ENCODE measurements around the gene NCR3LG1. TPM values are rescaled to one million over a fixed set of nuclear protein-coding genes. Genes with fewer than 3 reads are reported as not detected.

The NCR3LG1 gene
- total RNA-seq, 1 experiment from 2014 or later, result 14.8 TPM

GRCh38 chr11:17394743-17395390 is 43.3 kb downstream of the NCR3LG1 start:
- H3K4me1 Mint-ChIP-seq (ENCODE audit: low read depth, unreplicated experiment), result no peaks in the 10 kb centered on the region
- no peak overlapping the region for H3K27ac Mint-ChIP-seq (ENCODE audit: unreplicated experiment)
- BruUV-seq (replicated peaks), result no TSS peak
- no peak overlapping the region for H3K4me3 Mint-ChIP-seq (ENCODE audit: unreplicated experiment)
- peaks cover 2% of the 10 kb centered on the region; the same call in 1 of the 2 replicates for H3K4me1 ChIP-seq
- no peaks in the 10 kb centered on the region for H3K9me3 Mint-ChIP-seq (ENCODE audit: unreplicated experiment)
- ChIA-PET POLR2A (no interaction called here), CTCF (no interaction called here)
- H3K36me3 Mint-ChIP-seq (ENCODE audit: insufficient read depth, unreplicated experiment), result peaks cover 4% of the 10 kb centered on the region
- DNase-seq, result no peak
- intact Hi-C loops (cut with micrococcal nuclease; ENCODE audit: unreplicated experiment), result no loop called here
- no peaks in the 10 kb centered on the region for H3K36me3 ChIP-seq (ENCODE audit: control insufficient read depth, insufficient read depth, low read length)
- no peak for TF ChIP-seq CTCF (IDR thresholded peaks at IDR 0.05; ENCODE audit: insufficient read depth in 1 of 2, low read depth in 1 of 2, low read length in 1 of 2, severe bottlenecking in 1 of 2, unreplicated experiment in 1 of 2)
- no peaks in the 10 kb centered on the region; the same call in 1 of the 2 replicates for H3K27me3 ChIP-seq (replicated peaks; ENCODE audit: control insufficient read depth, insufficient read depth, low read length)
- peaks cover 10% of the 10 kb centered on the region for H3K27me3 Mint-ChIP-seq (ENCODE audit: insufficient read depth, unreplicated experiment)
- no peaks in the 10 kb centered on the region for H3K9me3 ChIP-seq
- no peak overlapping the region for H3K4me3 ChIP-seq (ENCODE audit: low read depth, low read length)

- no peak for DNase-seq
- intact Hi-C loops (cut with micrococcal nuclease; ENCODE audit: unreplicated experiment), result no loop called here
- no peaks in the 10 kb centered on the region; the same call in 1 of the 2 replicates for H3K27me3 ChIP-seq (replicated peaks; ENCODE audit: control insufficient read depth, insufficient read depth, low read length)
Measured at GRCh38 chr11:17395554-17395961, 44.0 kb downstream of the NCR3LG1 start.

GRCh38 chr11:17395978-17396377 is 44.4 kb downstream of the NCR3LG1 start:
- no peaks in the 10 kb centered on the region for H3K9me3 ChIP-seq
- H3K4me1 ChIP-seq, result no peaks in the 10 kb centered on the region
- no TSS peak for BruUV-seq (replicated peaks)
- H3K4me3 ChIP-seq (ENCODE audit: low read depth, low read length), result no peak overlapping the region
- TF ChIP-seq CTCF (IDR thresholded peaks at IDR 0.05; ENCODE audit: insufficient read depth in 1 of 2, low read depth in 1 of 2, low read length in 1 of 2, severe bottlenecking in 1 of 2, unreplicated experiment in 1 of 2), result no peak
- H3K9me3 Mint-ChIP-seq (ENCODE audit: unreplicated experiment), result no peaks in the 10 kb centered on the region
- no peak overlapping the region for H3K4me3 Mint-ChIP-seq (ENCODE audit: unreplicated experiment)
- H3K4me1 Mint-ChIP-seq (ENCODE audit: low read depth, unreplicated experiment), result no peaks in the 10 kb centered on the region
- H3K27ac Mint-ChIP-seq (ENCODE audit: unreplicated experiment), result no peak overlapping the region
- intact Hi-C loops (cut with micrococcal nuclease; ENCODE audit: unreplicated experiment), result no loop called here
- H3K36me3 ChIP-seq (ENCODE audit: control insufficient read depth, insufficient read depth, low read length), result no peaks in the 10 kb centered on the region
- no peaks in the 10 kb centered on the region; the same call in 1 of the 2 replicates for H3K27me3 ChIP-seq (replicated peaks; ENCODE audit: control insufficient read depth, insufficient read depth, low read length)
- peaks cover 2% of the 10 kb centered on the region for H3K36me3 Mint-ChIP-seq (ENCODE audit: insufficient read depth, unreplicated experiment)
- POLR2A ChIA-PET, result no interaction called here
- CTCF ChIA-PET, result interaction anchor here (1.1 kb wide), 1 partner anchor 77 kb away, joined by 3 read pairs; no protein-coding TSS in a partner anchor
- DNase-seq, result no peak
- H3K27me3 Mint-ChIP-seq (ENCODE audit: insufficient read depth, unreplicated experiment), result peaks cover 11% of the 10 kb centered on the region

More at GRCh38 chr11:17395554-17395961, 44.0 kb downstream of the NCR3LG1 start:
- Histone ChIP-seq H3K4me3 (ENCODE audit: low read depth, low read length) (no peak overlapping the region), H3K9me3 (no peaks in the 10 kb centered on the region), H3K4me1 (no peaks in the 10 kb centered on the region), H3K36me3 (ENCODE audit: control insufficient read depth, insufficient read depth, low read length) (no peaks in the 10 kb centered on the region)
- BruUV-seq (replicated peaks), result no TSS peak
- peaks cover 11% of the 10 kb centered on the region for H3K27me3 Mint-ChIP-seq (ENCODE audit: insufficient read depth, unreplicated experiment)
- H3K4me1 Mint-ChIP-seq (ENCODE audit: low read depth, unreplicated experiment), result no peaks in the 10 kb centered on the region
- CTCF ChIA-PET, result no interaction called here
- POLR2A ChIA-PET, result no interaction called here
- no peaks in the 10 kb centered on the region for H3K9me3 Mint-ChIP-seq (ENCODE audit: unreplicated experiment)
- H3K4me3 Mint-ChIP-seq (ENCODE audit: unreplicated experiment), result no peak overlapping the region
- peaks cover 4% of the 10 kb centered on the region for H3K36me3 Mint-ChIP-seq (ENCODE audit: insufficient read depth, unreplicated experiment)
- no peak for TF ChIP-seq CTCF (IDR thresholded peaks at IDR 0.05; ENCODE audit: insufficient read depth in 1 of 2, low read depth in 1 of 2, low read length in 1 of 2, severe bottlenecking in 1 of 2, unreplicated experiment in 1 of 2)
- H3K27ac Mint-ChIP-seq (ENCODE audit: unreplicated experiment), result no peak overlapping the region

Data from Caco-2 (cell line).